Measurements from ENCODE around the gene EVI5L. TPM values are rescaled to one million over a fixed set of nuclear protein-coding genes. Genes with fewer than 3 reads are reported as not detected.

EVI5L gene
- total and polyA plus RNA-seq, 4 donors, result 1.4 to 5.0 (median 4.4) TPM

GRCh38 chr19:7901337-7901736 is 71.3 kb downstream of the EVI5L start:
- TF ChIP-seq HNF4G (IDR thresholded peaks at IDR 0.05), result no peak
- TF ChIP-seq NR2F2 (IDR thresholded peaks at IDR 0.05), result no peak
- no peak for TF ChIP-seq SP1 (IDR thresholded peaks at IDR 0.05)
- TF ChIP-seq GABPA (IDR thresholded peaks at IDR 0.05 in 1 of 2, conservative IDR thresholded peaks at IDR 0.05 in 1 of 2), result no peak
- TF ChIP-seq, protein P1, sequence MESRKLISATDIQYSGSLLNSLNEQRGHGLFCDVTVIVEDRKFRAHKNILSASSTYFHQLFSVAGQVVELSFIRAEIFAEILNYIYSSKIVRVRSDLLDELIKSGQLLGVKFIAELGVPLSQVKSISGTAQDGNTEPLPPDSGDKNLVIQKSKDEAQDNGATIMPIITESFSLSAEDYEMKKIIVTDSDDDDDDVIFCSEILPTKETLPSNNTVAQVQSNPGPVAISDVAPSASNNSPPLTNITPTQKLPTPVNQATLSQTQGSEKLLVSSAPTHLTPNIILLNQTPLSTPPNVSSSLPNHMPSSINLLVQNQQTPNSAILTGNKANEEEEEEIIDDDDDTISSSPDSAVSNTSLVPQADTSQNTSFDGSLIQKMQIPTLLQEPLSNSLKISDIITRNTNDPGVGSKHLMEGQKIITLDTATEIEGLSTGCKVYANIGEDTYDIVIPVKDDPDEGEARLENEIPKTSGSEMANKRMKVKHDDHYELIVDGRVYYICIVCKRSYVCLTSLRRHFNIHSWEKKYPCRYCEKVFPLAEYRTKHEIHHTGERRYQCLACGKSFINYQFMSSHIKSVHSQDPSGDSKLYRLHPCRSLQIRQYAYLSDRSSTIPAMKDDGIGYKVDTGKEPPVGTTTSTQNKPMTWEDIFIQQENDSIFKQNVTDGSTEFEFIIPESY (IDR thresholded peaks at IDR 0.05), result no peak
- TF ChIP-seq JUND (IDR thresholded peaks at IDR 0.05), result no peak
- no peak for TF ChIP-seq RAD21 (IDR thresholded peaks at IDR 0.05)
- Histone ChIP-seq H3K4me1 (ENCODE audit: control insufficient read depth in 4 of 4, insufficient read depth in 4 of 4, low read length in 3 of 4) (peaks cover 9 to 42% (median 28%) of the 10 kb centered on the region in 4 donors), H3K4me3 (ENCODE audit: low read depth in 1 of 3, low read length in 3 of 3) (no peak overlapping the region), H3K9me3 (ENCODE audit: control insufficient read depth in 4 of 4, low read length in 3 of 4) (no peaks in the 10 kb centered on the region), H3K9ac (ENCODE audit: low read depth in 1 of 2, low read length in 2 of 2) (no peak overlapping the region), H3K27ac (ENCODE audit: low read depth in 1 of 2, low read length in 2 of 2) (no peak overlapping the region), H3K36me3 (ENCODE audit: control insufficient read depth in 4 of 4, insufficient read depth in 3 of 4, low read depth in 1 of 4, low read length in 3 of 4) (no peaks in the 10 kb centered on the region), H3K27me3 (ENCODE audit: control insufficient read depth in 4 of 4, insufficient read depth in 4 of 4, low read length in 3 of 4) (no peaks in the 10 kb centered on the region)
- no peak for DNase-seq (ENCODE audit: low spot score)
- 95% methylated on average over 7 of the region's 7 CpGs for WGBS

DNA sequence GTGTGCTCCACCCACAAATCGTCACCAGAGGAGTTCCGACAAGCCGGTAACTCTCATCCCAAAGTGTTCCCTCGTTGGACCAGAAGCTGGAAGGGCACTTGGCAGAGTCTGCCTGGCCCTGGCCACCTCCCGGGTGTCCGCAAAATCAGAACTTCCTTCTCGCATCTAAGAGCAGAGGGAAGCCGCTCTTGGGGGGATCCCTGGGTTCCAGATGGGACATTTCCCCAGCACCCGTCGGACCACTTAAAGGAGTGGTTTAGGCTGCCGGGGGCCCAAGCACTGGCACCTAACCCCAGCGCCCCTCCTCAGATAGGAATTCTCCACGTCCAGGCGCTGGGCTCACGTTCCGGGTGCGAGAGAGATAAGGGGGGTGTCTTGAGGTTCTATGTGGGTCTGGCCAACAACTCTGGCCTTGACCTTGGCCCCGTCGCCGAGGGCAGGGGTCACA is 72.8 kb downstream of the EVI5L start:
- Histone ChIP-seq H3K9me3 (ENCODE audit: control insufficient read depth in 4 of 4, low read length in 3 of 4) (no peaks in the 10 kb centered on the region), H3K27ac (ENCODE audit: low read depth in 1 of 2, low read length in 2 of 2) (peak overlapping the region; percentile 82 to 90), H3K9ac (ENCODE audit: low read depth in 1 of 2, low read length in 2 of 2) (peak overlapping the region; percentile 10 to 63), H3K27me3 (ENCODE audit: control insufficient read depth in 4 of 4, insufficient read depth in 4 of 4, low read length in 3 of 4) (no peaks in the 10 kb centered on the region), H3K4me1 (ENCODE audit: control insufficient read depth in 4 of 4, insufficient read depth in 4 of 4, low read length in 3 of 4) (peaks cover 8 to 37% (median 22%) of the 10 kb centered on the region in 4 donors), H3K4me3 (ENCODE audit: low read depth in 1 of 3, low read length in 3 of 3) (peak overlapping the region; percentile 65 to 75 (median 65)), H3K36me3 (ENCODE audit: control insufficient read depth in 4 of 4, insufficient read depth in 3 of 4, low read depth in 1 of 4, low read length in 3 of 4) (peaks cover 0 to 1% (median 0%) of the 10 kb centered on the region in 4 donors)
- WGBS, result 9% methylated on average over 20 of the region's 20 CpGs
- TF ChIP-seq RXRA (IDR thresholded peaks at IDR 0.05), result peak in 1 of 2 donors; percentile 75
- TF ChIP-seq NR2F2 (IDR thresholded peaks at IDR 0.05), result peak; percentile 91
- TF ChIP-seq FOXA1 (IDR thresholded peaks at IDR 0.05), result no peak
- peak in 1 of 2 donors; percentile 34 for TF ChIP-seq HNF4A (conservative IDR thresholded peaks at IDR 0.05)
- DNase-seq (ENCODE audit: low spot score), result no peak

GRCh38 chr19:7903244-7904073 is 73.4 kb downstream of the EVI5L start, which contains the start of gene MAP2K7:
Gene MAP2K7 (plus strand): TSS chr19:7903877. CDS start chr19:7903945, 68 bp downstream.
- Histone ChIP-seq H3K9me3 (ENCODE audit: control insufficient read depth in 4 of 4, low read length in 3 of 4) (no peaks in the 10 kb centered on the region), H3K9ac (ENCODE audit: low read depth in 1 of 2, low read length in 2 of 2) (peak within 1 kb of the TSS; percentile 26 to 96), H3K27me3 (ENCODE audit: control insufficient read depth in 4 of 4, insufficient read depth in 4 of 4, low read length in 3 of 4) (no peaks in the 10 kb centered on the region), H3K4me1 (ENCODE audit: control insufficient read depth in 4 of 4, insufficient read depth in 4 of 4, low read length in 3 of 4) (peaks cover 8 to 35% (median 21%) of the 10 kb centered on the region in 4 donors), H3K36me3 (ENCODE audit: control insufficient read depth in 4 of 4, insufficient read depth in 3 of 4, low read depth in 1 of 4, low read length in 3 of 4) (peaks cover 0 to 1% (median 0%) of the 10 kb centered on the region in 4 donors), H3K27ac (ENCODE audit: low read depth in 1 of 2, low read length in 2 of 2) (peak within 1 kb of the TSS; percentile 82 to 90), H3K4me3 (ENCODE audit: low read depth in 1 of 3, low read length in 3 of 3) (peak within 1 kb of the TSS; percentile 78 to 89 (median 85))
- WGBS, result under 1% methylated on average over 89 of the region's 89 CpGs
- peak; percentile 100 for DNase-seq (ENCODE audit: low spot score)
- TF ChIP-seq TAF1 (conservative IDR thresholded peaks at IDR 0.05) (no peak), CTCF (IDR thresholded peaks at IDR 0.05; ENCODE audit: low read depth, low read length, missing input control) (peak; percentile 30), FOXA2 (IDR thresholded peaks at IDR 0.05) (no peak), EGR1 (IDR thresholded peaks at IDR 0.05; ENCODE audit: low read depth in 2 of 2) (peak in 1 of 2 donors; percentile 31), YY1 (IDR thresholded peaks at IDR 0.05) (peak; percentile 80), JUND (IDR thresholded peaks at IDR 0.05) (peak in 1 of 2 donors; percentile 66), REST (IDR thresholded peaks at IDR 0.05) (peak; percentile 26), MAX (IDR thresholded peaks at IDR 0.05) (peak; percentile 99), SP1 (IDR thresholded peaks at IDR 0.05) (peak; percentile 63), HNF4A (conservative IDR thresholded peaks at IDR 0.05) (peak in 1 of 2 donors; percentile 1), HNF4G (IDR thresholded peaks at IDR 0.05) (no peak), RXRA (IDR thresholded peaks at IDR 0.05) (peak in 1 of 2 donors; percentile 28), ATF3 (IDR thresholded peaks at IDR 0.05) (no peak), RAD21 (IDR thresholded peaks at IDR 0.05) (peak in 1 of 2 donors; percentile 56), NR2F2 (IDR thresholded peaks at IDR 0.05) (no peak), GABPA (IDR thresholded peaks at IDR 0.05 in 1 of 2, conservative IDR thresholded peaks at IDR 0.05 in 1 of 2) (no peak)
